SK-N-SH (cell line): ENCODE results near the gene MRTFB. TPM values are rescaled to one million over a fixed set of nuclear protein-coding genes. Genes with fewer than 3 reads are reported as not detected.

Experiments
- CTCF ChIA-PET: fragments of 300-600, 350-600 bp; formaldehyde crosslinking; extraction: SDS; loops from one replicate; lab custom pipeline; 2021; lab: Yijun Ruan, JAX
- POLR2A ChIA-PET: fragments of 350-600 bp; sonication (Branson Sonifier 250); formaldehyde crosslinking; extraction: SDS; loops from one replicate; lab custom pipeline; 2020; ENCODE audit warnings: antibody characterized with exemption, inconsistent platforms; lab: Yijun Ruan, JAX
- DNase-seq: peaks from one replicate; pipeline ENCODE4 v3.0.0; 2012
- H2AFZ ChIP-seq: fragments of 200-600 bp; sonication (generic); 2 replicates; pipeline ENCODE4 v1.8.1; 2016; ENCODE audit warnings: antibody characterized with exemption, mild to moderate bottlenecking, low read depth
- H3F3A ChIP-seq: fragments of 200-600 bp; sonication (generic); replicated peaks from 2 replicates; pipeline ENCODE3; 2016; ENCODE audit warnings: antibody characterized with exemption, mild to moderate bottlenecking; ENCODE audit not compliant: insufficient read depth
- H3K27ac ChIP-seq, 2 experiments: fragments of 200-500 bp in 1 of 2; fragments of 200-600 bp in 1 of 2; sonication (Bioruptor generic) in 1 of 2; sonication (generic), shearing (Covaris generic) in 1 of 2; 2 replicates each; pipeline versions ENCODE4 v1.5.1 to v1.6.1; 2014 to 2016; ENCODE audit warnings: low read depth in 2 of 2, inconsistent platforms in 1 of 2, low read length in 1 of 2, mild to moderate bottlenecking in 1 of 2, mixed read lengths in 1 of 2
- H3K27me3 ChIP-seq: fragments of 200-600 bp; sonication (generic), shearing (Covaris generic); 2 replicates; pipeline ENCODE4 v1.6.1; 2016; ENCODE audit warnings: mixed run types; ENCODE audit not compliant: insufficient read depth
- H3K36me3 ChIP-seq, 2 experiments: fragments of 200-500 bp in 1 of 2; fragments of 200-600 bp in 1 of 2; sonication (Bioruptor generic) in 1 of 2; sonication (generic) in 1 of 2; replicated peaks in 1 of 2; 2 replicates each; pipeline versions ENCODE3 to v1.5.1; 2014 to 2016; ENCODE audit warnings: low read length in 1 of 2, mild to moderate bottlenecking in 1 of 2; ENCODE audit not compliant: insufficient read depth in 2 of 2, control insufficient read depth in 1 of 2
- H3K4me1 ChIP-seq, 2 experiments: fragments of 200-500 bp in 1 of 2; fragments of 200-600 bp in 1 of 2; sonication (Bioruptor generic) in 1 of 2; sonication (generic), shearing (Covaris generic) in 1 of 2; 2 replicates each; pipeline versions ENCODE4 v1.5.1 to v1.6.1; 2014 to 2016; ENCODE audit warnings: low read depth in 1 of 2, low read length in 1 of 2, mixed run types in 1 of 2; ENCODE audit not compliant: insufficient read depth in 2 of 2, control insufficient read depth in 1 of 2
- H3K4me2 ChIP-seq: fragments of 200-600 bp; sonication (generic), shearing (Covaris generic); 2 replicates; pipeline ENCODE4 v1.6.1; 2017; ENCODE audit warnings: mixed run types
- H3K4me3 ChIP-seq, 2 experiments: fragments of 200-500 bp in 1 of 2; fragments of 200-600 bp in 1 of 2; sonication (Bioruptor generic) in 1 of 2; sonication (generic), shearing (Covaris generic) in 1 of 2; 2 replicates each; pipeline versions ENCODE4 v1.5.1 to v1.8.1; 2014 to 2016; ENCODE audit warnings: low read depth in 2 of 2, inconsistent platforms in 1 of 2, low read length in 1 of 2, mild to moderate bottlenecking in 1 of 2, mixed read lengths in 1 of 2, moderate library complexity in 1 of 2
- H3K79me2 ChIP-seq: fragments of 200-600 bp; sonication (generic); 2 replicates; pipeline ENCODE4 v1.8.1; 2017; ENCODE audit warnings: mild to moderate bottlenecking; ENCODE audit not compliant: insufficient read depth
- H3K9ac ChIP-seq: fragments of 200-600 bp; sonication (generic); 2 replicates; pipeline ENCODE4 v1.6.1; 2017; ENCODE audit warnings: mixed run types
- H3K9me2 ChIP-seq: fragments of 200-600 bp; sonication (generic); 2 replicates; pipeline ENCODE4 v1.6.1; 2017; ENCODE audit warnings: mixed run types
- H3K9me3 ChIP-seq: fragments of 200-600 bp; sonication (generic); 2 replicates; pipeline ENCODE4 v1.6.1; 2017; ENCODE audit warnings: mixed run types, mild to moderate bottlenecking, moderate library complexity
- H4K20me1 ChIP-seq: fragments of 200-600 bp; sonication (generic); 2 replicates; pipeline ENCODE4 v1.6.1; 2017; ENCODE audit warnings: mild to moderate bottlenecking, mixed run types; ENCODE audit not compliant: insufficient read depth
- ELF1 ChIP-seq: IDR thresholded peaks from 2 replicates; pipeline ENCODE4 v1.4.0; 2012
- EZH2phosphoT487 ChIP-seq: fragments of 200-600 bp; sonication (generic); IDR thresholded peaks from 2 replicates; pipeline ENCODE4 v1.6.1; 2017; ENCODE audit warnings: low read depth, mixed run types, mild to moderate bottlenecking, antibody characterized with exemption, moderate library complexity, borderline replicate concordance
- FOSL2 ChIP-seq: IDR thresholded peaks from 2 replicates; pipeline ENCODE4 v1.4.0; 2012; ENCODE audit warnings: low read depth, mild to moderate bottlenecking, moderate library complexity, borderline replicate concordance
- FOXJ3 ChIP-seq: sonication (generic); formaldehyde crosslinking; IDR thresholded peaks from 2 replicates; pipeline ENCODE4 v1.5.1; 2020; ENCODE audit warnings: mild to moderate bottlenecking, missing genetic modification reagents
- GABPA ChIP-seq: IDR thresholded peaks from 2 replicates; pipeline ENCODE4 v1.4.0; 2012; ENCODE audit warnings: low read depth, mild to moderate bottlenecking
- JUND ChIP-seq: IDR thresholded peaks from 2 replicates; pipeline ENCODE4 v1.4.0; 2012
- MXI1 ChIP-seq: IDR thresholded peaks from 2 replicates; pipeline ENCODE4 v1.6.1; 2012; ENCODE audit warnings: mild to moderate bottlenecking, low read depth, low read length, improper control_type of control experiment
- NFIC ChIP-seq: IDR thresholded peaks from 2 replicates; pipeline ENCODE4 v1.4.0; 2012; ENCODE audit warnings: borderline replicate concordance
- RAD21 ChIP-seq: IDR thresholded peaks from 2 replicates; pipeline ENCODE4 v1.6.1; 2012; ENCODE audit warnings: mild to moderate bottlenecking, low read length
- RCOR1 ChIP-seq: fragments of 150-350 bp; IDR thresholded peaks from 2 replicates; pipeline ENCODE4 v1.6.1; 2017; ENCODE audit warnings: antibody characterized with exemption, low read length
- RFX5 ChIP-seq: IDR thresholded peaks from 2 replicates; pipeline ENCODE4 v1.6.1; 2012; ENCODE audit warnings: mild to moderate bottlenecking, improper control_type of control experiment, low read length
- RXRA ChIP-seq: IDR thresholded peaks from 2 replicates; pipeline ENCODE4 v1.4.0; 2012; ENCODE audit warnings: low read depth, mild to moderate bottlenecking, borderline replicate concordance
- SIN3A ChIP-seq: IDR thresholded peaks from 2 replicates; pipeline ENCODE4 v1.6.1; 2012; ENCODE audit warnings: low read depth, mild to moderate bottlenecking, low read length, moderate library complexity, borderline replicate concordance
- TCF12 ChIP-seq: IDR thresholded peaks from 2 replicates; pipeline ENCODE4 v1.4.0; 2012
- WGBS: methylation state at CpG from one replicate; pipeline ENCODE4 v1.1.6; 2017; ENCODE audit warnings: low lambda C conversion rate; 5-methylcytosine and 5-hydroxymethylcytosine counted together
- polyA plus RNA-seq, 3 experiments: library from polyadenylated mRNA; depleted of rRNA; stranded (reverse); fragments of >200 nt; gene quantifications; 2 replicates each; pipeline ENCODE4 v1.2.3, GENCODE V29; 2012
- TF ChIP-seq, protein P1 (sequence below): IDR thresholded peaks from 2 replicates; pipeline ENCODE4 v1.6.1; 2012; ENCODE audit warnings: mild to moderate bottlenecking, low read depth, low read length, moderate library complexity
- TF ChIP-seq, protein P2 (sequence below): IDR thresholded peaks from 2 replicates; pipeline ENCODE4 v1.4.0; 2012; ENCODE audit warnings: low read depth
- TF ChIP-seq, protein P3 (sequence below): fragments of 150-350 bp; IDR thresholded peaks from 2 replicates; pipeline ENCODE4 v1.6.1; 2017; ENCODE audit warnings: antibody characterized with exemption, low read length, low read depth, borderline replicate concordance
- TF ChIP-seq, protein P4 (sequence below): IDR thresholded peaks from 2 replicates; pipeline ENCODE4; 2012
- TF ChIP-seq, protein P5 (sequence below): fragments of 150-350 bp; IDR thresholded peaks from 2 replicates; pipeline ENCODE4 v1.6.1; 2016; ENCODE audit warnings: mild to moderate bottlenecking, low read depth, low read length

Gene MRTFB
- polyA plus RNA-seq, 1 of the 3 experiments (the other 2 are of a cell fraction), result 3.3 TPM

DNA sequence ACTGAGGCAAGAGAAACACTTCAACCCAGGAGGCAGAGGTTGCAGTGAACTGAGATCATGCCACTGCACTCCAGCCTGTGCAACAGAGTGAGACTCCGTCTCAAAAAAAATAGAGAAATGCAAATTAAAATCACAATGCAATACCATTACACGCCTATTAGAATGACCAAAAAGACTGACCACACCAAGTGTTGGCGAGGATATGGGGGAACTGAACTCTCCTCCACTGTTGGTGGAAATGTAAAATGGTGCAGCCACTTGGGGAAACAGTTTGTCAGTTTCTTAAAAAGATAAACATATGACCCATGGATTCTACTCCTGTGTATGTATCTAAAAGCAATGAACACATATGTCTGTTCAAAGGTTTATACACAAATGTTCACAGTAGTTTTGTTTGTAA, 204.8 kb downstream of the MRTFB start:
- no peak for DNase-seq
- no peaks in the 10 kb centered on the region for H3K79me2 ChIP-seq
- no peak overlapping the region for H3K9ac ChIP-seq
- no peaks in the 10 kb centered on the region for H3K27me3 ChIP-seq
- no peaks in the 10 kb centered on the region for H3K9me2 ChIP-seq
- ChIA-PET CTCF (no interaction called here), POLR2A (no interaction called here)
- 82% methylated on average over 3 of the region's 3 CpGs for WGBS
- no peak for TF ChIP-seq ELF1
- TF ChIP-seq, protein P1, sequence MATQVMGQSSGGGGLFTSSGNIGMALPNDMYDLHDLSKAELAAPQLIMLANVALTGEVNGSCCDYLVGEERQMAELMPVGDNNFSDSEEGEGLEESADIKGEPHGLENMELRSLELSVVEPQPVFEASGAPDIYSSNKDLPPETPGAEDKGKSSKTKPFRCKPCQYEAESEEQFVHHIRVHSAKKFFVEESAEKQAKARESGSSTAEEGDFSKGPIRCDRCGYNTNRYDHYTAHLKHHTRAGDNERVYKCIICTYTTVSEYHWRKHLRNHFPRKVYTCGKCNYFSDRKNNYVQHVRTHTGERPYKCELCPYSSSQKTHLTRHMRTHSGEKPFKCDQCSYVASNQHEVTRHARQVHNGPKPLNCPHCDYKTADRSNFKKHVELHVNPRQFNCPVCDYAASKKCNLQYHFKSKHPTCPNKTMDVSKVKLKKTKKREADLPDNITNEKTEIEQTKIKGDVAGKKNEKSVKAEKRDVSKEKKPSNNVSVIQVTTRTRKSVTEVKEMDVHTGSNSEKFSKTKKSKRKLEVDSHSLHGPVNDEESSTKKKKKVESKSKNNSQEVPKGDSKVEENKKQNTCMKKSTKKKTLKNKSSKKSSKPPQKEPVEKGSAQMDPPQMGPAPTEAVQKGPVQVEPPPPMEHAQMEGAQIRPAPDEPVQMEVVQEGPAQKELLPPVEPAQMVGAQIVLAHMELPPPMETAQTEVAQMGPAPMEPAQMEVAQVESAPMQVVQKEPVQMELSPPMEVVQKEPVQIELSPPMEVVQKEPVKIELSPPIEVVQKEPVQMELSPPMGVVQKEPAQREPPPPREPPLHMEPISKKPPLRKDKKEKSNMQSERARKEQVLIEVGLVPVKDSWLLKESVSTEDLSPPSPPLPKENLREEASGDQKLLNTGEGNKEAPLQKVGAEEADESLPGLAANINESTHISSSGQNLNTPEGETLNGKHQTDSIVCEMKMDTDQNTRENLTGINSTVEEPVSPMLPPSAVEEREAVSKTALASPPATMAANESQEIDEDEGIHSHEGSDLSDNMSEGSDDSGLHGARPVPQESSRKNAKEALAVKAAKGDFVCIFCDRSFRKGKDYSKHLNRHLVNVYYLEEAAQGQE, result no peak
- TF ChIP-seq MXI1, result no peak
- TF ChIP-seq SIN3A, result no peak
- TF ChIP-seq RFX5, result no peak
- no peak for TF ChIP-seq FOSL2
- no peak for TF ChIP-seq FOXJ3 (CRISPR knock-in tag)
- TF ChIP-seq NFIC, result no peak
- TF ChIP-seq, protein P2, sequence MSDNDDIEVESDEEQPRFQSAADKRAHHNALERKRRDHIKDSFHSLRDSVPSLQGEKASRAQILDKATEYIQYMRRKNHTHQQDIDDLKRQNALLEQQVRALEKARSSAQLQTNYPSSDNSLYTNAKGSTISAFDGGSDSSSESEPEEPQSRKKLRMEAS, result no peak
- no peak for TF ChIP-seq RAD21
- TF ChIP-seq RCOR1, result no peak
- TF ChIP-seq, protein P3, sequence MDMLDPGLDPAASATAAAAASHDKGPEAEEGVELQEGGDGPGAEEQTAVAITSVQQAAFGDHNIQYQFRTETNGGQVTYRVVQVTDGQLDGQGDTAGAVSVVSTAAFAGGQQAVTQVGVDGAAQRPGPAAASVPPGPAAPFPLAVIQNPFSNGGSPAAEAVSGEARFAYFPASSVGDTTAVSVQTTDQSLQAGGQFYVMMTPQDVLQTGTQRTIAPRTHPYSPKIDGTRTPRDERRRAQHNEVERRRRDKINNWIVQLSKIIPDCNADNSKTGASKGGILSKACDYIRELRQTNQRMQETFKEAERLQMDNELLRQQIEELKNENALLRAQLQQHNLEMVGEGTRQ, result no peak
- TF ChIP-seq JUND, result no peak
- H3K4me2 ChIP-seq, result no peak overlapping the region
- no peaks in the 10 kb centered on the region for H3K36me3 ChIP-seq
- no peaks in the 10 kb centered on the region for H4K20me1 ChIP-seq
- no peak overlapping the region for H2AFZ ChIP-seq
- H3K4me1 ChIP-seq, result no peaks in the 10 kb centered on the region
- H3F3A ChIP-seq, result peaks cover 5% of the 10 kb centered on the region
- H3K9me3 ChIP-seq, result no peaks in the 10 kb centered on the region
- H3K4me3 ChIP-seq, result no peak overlapping the region
- H3K27ac ChIP-seq, result no peak overlapping the region

DNA sequence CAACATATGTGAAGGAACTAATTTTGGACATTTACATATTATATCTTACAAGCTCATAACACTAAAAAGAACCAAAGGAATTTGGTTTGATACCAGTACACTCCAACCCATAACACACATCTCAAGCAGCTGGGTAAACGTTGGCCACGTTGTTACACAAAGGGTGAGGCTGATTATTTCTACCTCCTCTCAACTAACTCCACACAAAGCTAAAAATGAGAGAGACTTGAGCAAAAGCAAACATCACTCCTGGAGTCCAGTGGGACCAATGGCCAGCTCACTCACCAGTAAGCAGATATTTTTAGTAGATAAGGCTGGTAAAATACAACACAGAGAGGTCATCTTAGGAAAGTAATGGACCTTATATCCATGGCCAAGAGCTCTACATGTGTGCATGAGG, 207.6 kb downstream of the MRTFB start:
- H4K20me1 ChIP-seq, result no peaks in the 10 kb centered on the region

More for the DNA sequence above, 207.6 kb downstream of the MRTFB start:
- Histone ChIP-seq H3K9me2 (no peaks in the 10 kb centered on the region), H3K4me2 (no peak overlapping the region), H3K27me3 (no peaks in the 10 kb centered on the region), H3K4me3 (no peak overlapping the region), H3K9ac (no peak overlapping the region), H3K79me2 (no peaks in the 10 kb centered on the region), H3K4me1 (no peaks in the 10 kb centered on the region), H3K9me3 (no peaks in the 10 kb centered on the region), H2AFZ (no peak overlapping the region), H3F3A (peaks cover 5% of the 10 kb centered on the region), H3K36me3 (no peaks in the 10 kb centered on the region), H3K27ac (no peak overlapping the region)
- WGBS, result 83% methylated on average over 2 of the region's 2 CpGs
- CTCF ChIA-PET, result interaction anchor here (0.6 to 1.5 kb wide), 3 partner anchors 351 to 359 kb away, joined by 3 to 5 read pairs (median 3); partner anchors contain the start of gene ERCC4
- TF ChIP-seq TCF12 (no peak), EZH2phosphoT487 (no peak), ELF1 (no peak), RXRA (no peak), GABPA (no peak)
- TF ChIP-seq, protein P4, sequence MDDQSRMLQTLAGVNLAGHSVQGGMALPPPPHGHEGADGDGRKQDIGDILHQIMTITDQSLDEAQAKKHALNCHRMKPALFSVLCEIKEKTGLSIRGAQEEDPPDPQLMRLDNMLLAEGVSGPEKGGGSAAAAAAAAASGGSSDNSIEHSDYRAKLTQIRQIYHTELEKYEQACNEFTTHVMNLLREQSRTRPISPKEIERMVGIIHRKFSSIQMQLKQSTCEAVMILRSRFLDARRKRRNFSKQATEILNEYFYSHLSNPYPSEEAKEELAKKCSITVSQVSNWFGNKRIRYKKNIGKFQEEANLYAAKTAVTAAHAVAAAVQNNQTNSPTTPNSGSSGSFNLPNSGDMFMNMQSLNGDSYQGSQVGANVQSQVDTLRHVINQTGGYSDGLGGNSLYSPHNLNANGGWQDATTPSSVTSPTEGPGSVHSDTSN, result no peak
- TF ChIP-seq, protein P5, sequence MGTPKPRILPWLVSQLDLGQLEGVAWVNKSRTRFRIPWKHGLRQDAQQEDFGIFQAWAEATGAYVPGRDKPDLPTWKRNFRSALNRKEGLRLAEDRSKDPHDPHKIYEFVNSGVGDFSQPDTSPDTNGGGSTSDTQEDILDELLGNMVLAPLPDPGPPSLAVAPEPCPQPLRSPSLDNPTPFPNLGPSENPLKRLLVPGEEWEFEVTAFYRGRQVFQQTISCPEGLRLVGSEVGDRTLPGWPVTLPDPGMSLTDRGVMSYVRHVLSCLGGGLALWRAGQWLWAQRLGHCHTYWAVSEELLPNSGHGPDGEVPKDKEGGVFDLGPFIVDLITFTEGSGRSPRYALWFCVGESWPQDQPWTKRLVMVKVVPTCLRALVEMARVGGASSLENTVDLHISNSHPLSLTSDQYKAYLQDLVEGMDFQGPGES, result no peak
- TF ChIP-seq, protein P3, result no peak
- POLR2A ChIA-PET, result no interaction called here
- no peak for DNase-seq
